Trophoblast cell (in vitro differentiated cells and primary cell): ENCODE data around the gene IRF2BP2.
A peak's percentile ranks its signal among the peaks of the same experiment; 100 is the strongest.

ENCODE experiments used
- DNase-seq, 2 donors: peaks; one replicate each; pipeline ENCODE4 v3.0.0-alpha.2; 2016
- H2AFZ ChIP-seq: 2 replicates; pipeline ENCODE4 v1.6.1; 2013; ENCODE audit warnings: low read length, moderate library complexity, mild to moderate bottlenecking; ENCODE audit not compliant: insufficient read depth, poor library complexity
- H2AK5ac ChIP-seq: 2 replicates; pipeline ENCODE4 v1.6.1; 2013; ENCODE audit warnings: mild to moderate bottlenecking, low read length
- H2BK120ac ChIP-seq: 2 replicates; pipeline ENCODE4 v1.6.1; 2013; ENCODE audit warnings: low read length, mild to moderate bottlenecking, moderate library complexity; ENCODE audit not compliant: insufficient read depth, poor library complexity
- H2BK12ac ChIP-seq: 2 replicates; pipeline ENCODE4 v1.6.1; 2013; ENCODE audit warnings: mild to moderate bottlenecking, low read length, moderate library complexity
- H2BK5ac ChIP-seq: 2 replicates; pipeline ENCODE4 v1.6.1; 2013; ENCODE audit warnings: low read length, low read depth, moderate library complexity, mild to moderate bottlenecking; ENCODE audit not compliant: poor library complexity
- H3K14ac ChIP-seq: 2 replicates; pipeline ENCODE4 v1.6.1; 2013; ENCODE audit warnings: mild to moderate bottlenecking, low read length
- H3K18ac ChIP-seq: 2 replicates; pipeline ENCODE4 v1.6.1; 2013; ENCODE audit warnings: mild to moderate bottlenecking, low read length
- H3K23ac ChIP-seq: 2 replicates; pipeline ENCODE4 v1.6.1; 2013; ENCODE audit warnings: low read length
- H3K27ac ChIP-seq: 2 replicates; pipeline ENCODE4 v1.5.1; 2013; ENCODE audit warnings: low read depth, mild to moderate bottlenecking, inconsistent platforms, low read length, moderate library complexity
- H3K27me3 ChIP-seq: 2 replicates; pipeline ENCODE4 v1.6.1; 2013; ENCODE audit warnings: inconsistent platforms, mild to moderate bottlenecking, low read length, moderate library complexity; ENCODE audit not compliant: insufficient read depth
- H3K36me3 ChIP-seq, 2 experiments: 1 replicate in 1 of 2; 2 replicates in 1 of 2; pipeline ENCODE4 v1.6.1; 2013; ENCODE audit warnings: low read length in 2 of 2, mild to moderate bottlenecking in 2 of 2, moderate library complexity in 1 of 2; ENCODE audit not compliant: insufficient read depth in 2 of 2, control insufficient read depth in 1 of 2
- H3K4ac ChIP-seq: 2 replicates; pipeline ENCODE4 v1.6.1; 2013; ENCODE audit warnings: low read depth, mild to moderate bottlenecking, low read length, moderate library complexity
- H3K4me1 ChIP-seq, 2 experiments: 1 replicate in 1 of 2; 2 replicates in 1 of 2; pipeline ENCODE4 v1.6.1; 2013; ENCODE audit warnings: low read length in 2 of 2, mild to moderate bottlenecking in 2 of 2, moderate library complexity in 1 of 2; ENCODE audit not compliant: insufficient read depth in 2 of 2, control insufficient read depth in 1 of 2
- H3K4me2 ChIP-seq: 2 replicates; pipeline ENCODE4 v1.6.1; 2013; ENCODE audit warnings: inconsistent platforms, mild to moderate bottlenecking, low read length, moderate library complexity
- H3K4me3 ChIP-seq: 2 replicates; pipeline ENCODE4 v1.5.1; 2013; ENCODE audit warnings: mild to moderate bottlenecking, low read depth, low read length, inconsistent platforms
- H3K79me1 ChIP-seq: one replicate; pipeline ENCODE4 v1.6.1; 2013; ENCODE audit warnings: low read length
- H3K79me2 ChIP-seq: 2 replicates; pipeline ENCODE4 v1.6.1; 2013; ENCODE audit warnings: low read length, mild to moderate bottlenecking; ENCODE audit not compliant: control insufficient read depth, insufficient read depth, poor library complexity
- H3K9ac ChIP-seq: 2 replicates; pipeline ENCODE4 v1.6.1; 2013; ENCODE audit warnings: mild to moderate bottlenecking, low read length
- H3K9me3 ChIP-seq: 2 replicates; pipeline ENCODE4 v1.6.1; 2013; ENCODE audit warnings: low read depth, mild to moderate bottlenecking, control low read depth, inconsistent platforms, low read length; ENCODE audit not compliant: insufficient read depth
- H4K12ac ChIP-seq: 2 replicates; pipeline ENCODE4 v1.6.1; 2013; ENCODE audit warnings: low read depth, mild to moderate bottlenecking, low read length, moderate library complexity
- H4K8ac ChIP-seq: 2 replicates; pipeline ENCODE4 v1.6.1; 2013; ENCODE audit warnings: low read depth, mild to moderate bottlenecking, low read length, moderate library complexity
- H4K91ac ChIP-seq: one replicate; pipeline ENCODE4 v1.6.1; 2013; ENCODE audit warnings: low read depth, mild to moderate bottlenecking, low read length, moderate library complexity
- WGBS: extraction: QIAGEN DNeasy Blood & Tissue Kit; methylation state at CpG from one replicate; pipeline ENCODE4 v1.1.7; 2013; ENCODE audit warnings: missing lambda C conversion rate; ENCODE audit not compliant: insufficient read length, insufficient coverage; ENCODE audit errors: extremely low coverage; 5-methylcytosine and 5-hydroxymethylcytosine counted together

Gene IRF2BP2

DNA sequence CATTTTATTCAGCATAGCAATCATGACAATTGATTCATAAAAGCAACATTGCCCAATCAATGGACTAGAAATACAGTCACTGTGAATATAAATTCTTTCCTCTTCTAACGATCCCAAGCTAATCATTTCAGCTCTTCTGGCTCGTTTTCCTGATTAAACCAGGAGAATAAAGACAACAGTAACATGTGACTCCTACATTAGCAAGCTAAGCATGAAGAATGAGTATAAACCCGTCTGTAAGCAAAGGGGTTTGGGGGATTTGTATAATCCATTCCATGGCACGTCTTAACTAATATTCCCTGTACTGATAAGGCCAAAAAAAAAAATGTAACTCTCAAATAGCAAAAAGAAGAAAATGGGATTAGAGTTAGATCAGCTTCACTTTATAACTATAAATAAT lies 21.6 kb downstream of the IRF2BP2 start:
- no peak overlapping the region for H2BK5ac ChIP-seq
- no peak overlapping the region for H3K27ac ChIP-seq
- no peak overlapping the region for H2AFZ ChIP-seq
- H2BK12ac ChIP-seq = no peak overlapping the region
- no peak overlapping the region for H3K4ac ChIP-seq
- H4K8ac ChIP-seq = no peak overlapping the region
- no peak overlapping the region for H3K9ac ChIP-seq
- H3K4me1 ChIP-seq = no peaks in the 10 kb centered on the region
- H3K4me2 ChIP-seq = no peak overlapping the region
- H4K12ac ChIP-seq = no peak overlapping the region
- H2BK120ac ChIP-seq = no peak overlapping the region
- no CpG with 5 or more reads among the region's 4 CpGs for WGBS
- no peak for DNase-seq
- peaks cover 1% of the 10 kb centered on the region for H3K9me3 ChIP-seq
- no peak overlapping the region for H2AK5ac ChIP-seq
- H3K4me3 ChIP-seq = no peak overlapping the region
- H4K91ac ChIP-seq = no peak overlapping the region
- H3K79me2 ChIP-seq = no peaks in the 10 kb centered on the region
- H3K14ac ChIP-seq = no peak overlapping the region
- H3K18ac ChIP-seq = no peak overlapping the region
- no peaks in the 10 kb centered on the region for H3K27me3 ChIP-seq
- no peaks in the 10 kb centered on the region for H3K79me1 ChIP-seq
- H3K23ac ChIP-seq = no peak overlapping the region
- no peaks in the 10 kb centered on the region for H3K36me3 ChIP-seq

DNA sequence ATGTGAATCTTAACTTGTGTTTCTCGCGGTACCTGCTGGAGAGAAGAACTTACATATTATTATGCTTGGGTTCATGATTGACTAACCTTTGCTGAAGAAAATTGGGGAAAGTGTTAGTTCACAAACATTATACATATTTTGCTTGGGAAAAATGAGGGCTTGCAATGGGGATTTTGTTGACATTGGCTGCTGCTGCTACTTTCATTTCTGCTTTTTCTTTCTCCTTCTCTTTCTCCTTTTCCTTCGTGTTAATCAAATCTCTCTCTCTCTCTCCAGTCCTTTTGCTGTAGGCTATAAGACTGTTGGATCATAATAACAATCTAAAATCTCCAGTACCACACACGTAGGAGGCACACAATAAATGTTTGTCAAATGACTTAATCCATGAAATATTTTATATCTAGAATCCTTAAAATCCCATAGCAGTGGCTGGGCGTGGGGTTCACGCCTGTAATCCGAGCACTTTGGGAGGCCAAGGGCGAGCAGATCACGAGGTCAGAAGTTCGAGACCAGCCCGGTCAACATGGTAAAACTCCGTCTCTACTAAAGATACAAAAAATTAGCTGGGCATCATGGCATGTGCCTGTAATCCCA lies 23.0 kb downstream of the IRF2BP2 start:
- Histone ChIP-seq H3K23ac (no peak overlapping the region), H3K27ac (no peak overlapping the region), H2AK5ac (no peak overlapping the region), H3K18ac (no peak overlapping the region), H2AFZ (no peak overlapping the region), H3K9ac (no peak overlapping the region), H2BK120ac (no peak overlapping the region), H3K79me2 (no peaks in the 10 kb centered on the region), H3K4ac (no peak overlapping the region), H3K27me3 (no peaks in the 10 kb centered on the region), H4K12ac (no peak overlapping the region), H3K14ac (no peak overlapping the region), H2BK12ac (no peak overlapping the region), H4K8ac (no peak overlapping the region), H3K4me1 (no peaks in the 10 kb centered on the region), H4K91ac (no peak overlapping the region), H3K4me2 (no peak overlapping the region), H3K9me3 (peaks cover 1% of the 10 kb centered on the region), H2BK5ac (no peak overlapping the region), H3K36me3 (no peaks in the 10 kb centered on the region), H3K4me3 (no peak overlapping the region), H3K79me1 (no peaks in the 10 kb centered on the region)
- DNase-seq = no peak
- WGBS = no CpG with 5 or more reads among the region's 12 CpGs

DNA sequence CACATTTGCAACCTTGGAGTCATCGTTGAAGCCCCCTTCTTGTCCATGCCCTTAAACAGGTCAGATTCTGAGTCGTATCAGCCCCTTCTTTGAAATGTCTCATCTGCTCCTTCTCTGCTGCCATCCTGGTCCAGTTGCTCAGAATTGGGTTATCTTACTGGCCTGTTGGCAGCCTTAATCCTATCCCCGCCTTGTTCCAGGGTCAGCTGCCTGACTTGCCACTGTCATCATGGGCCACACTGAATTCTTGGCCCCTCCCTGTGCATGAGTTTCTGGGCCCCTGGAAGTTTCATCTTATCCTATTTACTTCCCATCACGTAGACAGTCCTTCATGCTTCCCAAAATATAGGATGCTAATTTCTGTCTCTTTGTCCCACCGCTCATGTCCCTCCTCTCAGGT lies 23.7 kb downstream of the IRF2BP2 start:
- H2BK120ac ChIP-seq = no peak overlapping the region
- no peaks in the 10 kb centered on the region for H3K79me2 ChIP-seq
- H3K9ac ChIP-seq = no peak overlapping the region
- no peak overlapping the region for H4K12ac ChIP-seq
- H3K4ac ChIP-seq = no peak overlapping the region
- no peak overlapping the region for H3K23ac ChIP-seq
- H3K27ac ChIP-seq = no peak overlapping the region
- no peaks in the 10 kb centered on the region for H3K27me3 ChIP-seq
- H3K4me1 ChIP-seq = no peaks in the 10 kb centered on the region
- no peak for DNase-seq
- no peaks in the 10 kb centered on the region for H3K36me3 ChIP-seq
- no peaks in the 10 kb centered on the region for H3K79me1 ChIP-seq
- peaks cover 1% of the 10 kb centered on the region for H3K9me3 ChIP-seq
- no peak overlapping the region for H2BK12ac ChIP-seq
- H2AFZ ChIP-seq = no peak overlapping the region
- no peak overlapping the region for H2BK5ac ChIP-seq
- no peak overlapping the region for H3K18ac ChIP-seq
- H4K91ac ChIP-seq = no peak overlapping the region
- H4K8ac ChIP-seq = no peak overlapping the region
- no CpG with 5 or more reads among the region's 5 CpGs for WGBS
- no peak overlapping the region for H3K4me2 ChIP-seq
- no peak overlapping the region for H3K4me3 ChIP-seq
- H3K14ac ChIP-seq = no peak overlapping the region
- H2AK5ac ChIP-seq = no peak overlapping the region

DNA sequence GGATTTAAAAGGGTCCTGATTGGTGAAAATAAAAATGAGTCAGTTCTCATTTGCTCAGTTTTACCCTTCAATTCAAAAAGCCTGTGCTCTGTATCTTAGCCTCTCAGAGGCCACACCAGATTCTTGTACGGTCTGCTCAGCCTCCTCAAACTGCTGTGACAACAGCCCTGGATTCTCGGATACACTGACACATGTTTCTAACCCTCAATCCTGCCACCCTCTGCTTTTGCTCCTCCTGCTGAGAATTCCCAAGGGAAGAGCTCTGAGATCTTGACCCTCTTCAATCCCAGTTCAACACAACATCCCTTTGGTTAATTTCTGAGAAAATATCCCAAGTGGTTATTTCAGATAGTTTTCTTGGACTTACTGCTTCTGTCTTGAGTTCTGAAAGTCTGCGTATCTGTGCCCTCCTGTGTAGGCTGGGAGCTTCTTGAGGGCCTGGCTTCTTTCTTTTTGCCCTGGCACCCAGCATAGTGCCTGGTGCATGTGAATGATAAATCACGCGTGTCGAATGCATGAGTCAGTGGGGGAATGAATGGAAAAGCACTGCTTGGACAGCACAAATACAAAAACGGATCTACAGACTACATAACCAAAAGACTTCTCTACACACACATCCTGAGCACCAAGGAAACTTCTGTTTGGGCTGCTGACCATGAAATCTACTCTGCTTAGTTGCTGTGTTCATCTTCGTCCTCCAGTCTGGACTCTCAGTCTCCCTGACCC lies 24.5 kb downstream of the IRF2BP2 start:
- Histone ChIP-seq H3K14ac (no peak overlapping the region), H4K8ac (no peak overlapping the region), H3K18ac (no peak overlapping the region), H3K9ac (no peak overlapping the region), H3K4me2 (no peak overlapping the region), H3K4me1 (no peaks in the 10 kb centered on the region), H3K79me1 (no peaks in the 10 kb centered on the region), H3K23ac (no peak overlapping the region), H2BK12ac (no peak overlapping the region), H3K9me3 (peaks cover 1% of the 10 kb centered on the region), H2BK5ac (no peak overlapping the region), H2BK120ac (no peak overlapping the region), H4K91ac (no peak overlapping the region), H3K27me3 (no peaks in the 10 kb centered on the region), H3K36me3 (no peaks in the 10 kb centered on the region), H3K27ac (no peak overlapping the region), H2AFZ (peak overlapping the region; percentile 24), H3K79me2 (no peaks in the 10 kb centered on the region), H2AK5ac (no peak overlapping the region), H3K4ac (no peak overlapping the region), H4K12ac (no peak overlapping the region), H3K4me3 (no peak overlapping the region)
- DNase-seq = no peak
- WGBS = no CpG with 5 or more reads among the region's 8 CpGs
